ENCODE measurements around the gene SLC18A2. TPM values are rescaled to one million over a fixed set of nuclear protein-coding genes. Genes with fewer than 3 reads are reported as not detected.
"Not testable (repeated sequence)": the region's sequence is repeated elsewhere in the genome, so short reads cannot be mapped to it uniquely, and the experiment has no call there.

SLC18A2 gene
- total RNA-seq, 4 donors from 2014 or later, result 4.0 to 4.9 (median 4.4) TPM

DNA sequence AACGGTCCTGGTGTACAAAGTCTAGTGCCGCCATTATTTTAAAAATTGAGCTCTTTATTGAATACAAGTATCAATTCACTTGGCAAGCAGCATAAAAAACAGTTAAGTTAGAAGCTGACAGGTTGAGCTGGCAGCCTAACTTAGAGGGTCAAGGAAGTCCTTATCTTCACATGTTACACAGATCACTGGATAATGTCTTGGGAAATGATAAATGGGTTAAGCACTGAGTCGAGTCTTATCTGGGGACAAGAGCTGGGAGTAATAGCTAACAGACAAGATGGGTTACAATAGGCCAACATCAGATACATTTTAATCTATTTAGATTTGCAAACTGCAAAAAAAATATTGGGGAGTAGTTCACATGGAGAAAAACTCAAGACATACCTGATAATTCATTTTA lies 34.2 kb downstream of the SLC18A2 start:
- intact Hi-C loops (cut with DNase I; ENCODE audit: low total_unique reads), result no loop called here
- no peak for DNase-seq (ENCODE audit: low spot score in 2 of 2)
- H3K4me3 ChIP-seq (ENCODE audit: low read depth, poor library complexity, severe bottlenecking), result no peak overlapping the region
- TF ChIP-seq, protein P1, sequence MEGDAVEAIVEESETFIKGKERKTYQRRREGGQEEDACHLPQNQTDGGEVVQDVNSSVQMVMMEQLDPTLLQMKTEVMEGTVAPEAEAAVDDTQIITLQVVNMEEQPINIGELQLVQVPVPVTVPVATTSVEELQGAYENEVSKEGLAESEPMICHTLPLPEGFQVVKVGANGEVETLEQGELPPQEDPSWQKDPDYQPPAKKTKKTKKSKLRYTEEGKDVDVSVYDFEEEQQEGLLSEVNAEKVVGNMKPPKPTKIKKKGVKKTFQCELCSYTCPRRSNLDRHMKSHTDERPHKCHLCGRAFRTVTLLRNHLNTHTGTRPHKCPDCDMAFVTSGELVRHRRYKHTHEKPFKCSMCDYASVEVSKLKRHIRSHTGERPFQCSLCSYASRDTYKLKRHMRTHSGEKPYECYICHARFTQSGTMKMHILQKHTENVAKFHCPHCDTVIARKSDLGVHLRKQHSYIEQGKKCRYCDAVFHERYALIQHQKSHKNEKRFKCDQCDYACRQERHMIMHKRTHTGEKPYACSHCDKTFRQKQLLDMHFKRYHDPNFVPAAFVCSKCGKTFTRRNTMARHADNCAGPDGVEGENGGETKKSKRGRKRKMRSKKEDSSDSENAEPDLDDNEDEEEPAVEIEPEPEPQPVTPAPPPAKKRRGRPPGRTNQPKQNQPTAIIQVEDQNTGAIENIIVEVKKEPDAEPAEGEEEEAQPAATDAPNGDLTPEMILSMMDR (IDR thresholded peaks at IDR 0.05), result no peak
- TF ChIP-seq POLR2A (IDR thresholded peaks at IDR 0.05), result no peak
- 75 to 84% methylated on average over 3 of the region's 3 CpGs for WGBS, 2 donors

DNA sequence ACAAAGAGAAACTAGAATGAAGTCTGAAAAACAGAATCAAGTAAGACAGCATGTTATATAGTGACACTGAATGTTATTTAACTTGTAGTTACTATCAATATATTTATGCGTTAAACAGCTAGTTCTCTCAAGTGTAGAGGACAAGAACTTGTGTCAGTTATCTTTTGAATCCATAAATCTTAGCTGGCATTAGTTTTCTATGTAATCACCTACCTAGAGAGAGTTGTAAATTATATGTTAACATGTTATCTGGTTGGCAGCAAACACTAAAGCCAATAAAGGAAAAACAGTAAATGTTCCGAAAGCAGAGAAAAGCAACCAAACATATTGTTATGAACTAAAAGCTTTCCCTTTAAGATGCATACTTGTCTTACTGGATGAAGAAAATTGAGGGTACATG lies 36.8 kb downstream of the SLC18A2 start:
- intact Hi-C loops (cut with DNase I; ENCODE audit: low total_unique reads), result no loop called here
- TF ChIP-seq POLR2A (IDR thresholded peaks at IDR 0.05), result no peak
- TF ChIP-seq, protein P1 (IDR thresholded peaks at IDR 0.05), result no peak
- H3K4me3 ChIP-seq (ENCODE audit: low read depth, poor library complexity, severe bottlenecking), result no peak overlapping the region
- DNase-seq (ENCODE audit: low spot score in 2 of 2), result no peak
- WGBS, 2 donors, result 88 to 94% methylated on average over 2 of the region's 2 CpGs

DNA sequence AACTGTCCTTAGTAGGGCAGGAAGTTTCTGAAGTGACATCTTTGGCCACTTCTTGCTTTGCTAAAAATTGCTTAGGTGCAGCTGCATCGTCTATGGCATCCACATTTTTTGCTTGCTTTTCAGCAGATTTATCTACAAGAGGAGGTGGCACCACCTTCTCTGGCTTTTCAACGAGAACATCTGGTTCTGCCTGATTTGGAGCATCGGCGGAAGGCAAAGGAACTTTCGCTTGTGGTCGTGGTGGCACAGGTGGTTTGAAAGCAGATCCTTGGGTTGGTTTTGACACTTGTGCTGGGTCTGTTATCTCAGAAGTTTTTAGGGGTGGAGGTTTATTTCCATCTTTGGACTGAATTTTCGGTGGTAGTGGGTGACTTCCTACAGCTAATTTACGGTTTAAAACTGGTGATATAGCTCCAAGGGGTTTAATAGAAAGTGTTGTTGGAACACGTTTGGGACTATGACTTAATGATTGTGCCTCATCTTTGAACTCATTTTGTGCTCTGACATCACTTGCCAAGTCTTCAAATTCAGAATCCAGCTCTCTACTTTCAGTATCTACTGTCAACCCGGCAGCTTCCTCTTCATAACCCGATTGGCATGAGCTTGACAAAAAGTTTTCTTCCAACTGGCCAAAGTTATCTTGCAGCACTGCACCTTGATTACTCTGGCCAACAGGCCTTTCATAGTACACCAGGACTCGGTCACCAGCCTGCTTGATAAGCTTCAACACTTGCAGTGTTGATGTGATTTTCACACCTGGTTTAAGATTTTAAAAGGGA lies 44.0 kb downstream of the SLC18A2 start:
- H3K4me3 ChIP-seq (ENCODE audit: low read depth, poor library complexity, severe bottlenecking), result no peak overlapping the region
- intact Hi-C loops (cut with DNase I; ENCODE audit: low total_unique reads), result no loop called here
- 87 to 93% methylated on average over 12 of the region's 12 CpGs for WGBS, 2 donors
- DNase-seq (ENCODE audit: low spot score in 2 of 2), result no peak
- no peak for TF ChIP-seq POLR2A (IDR thresholded peaks at IDR 0.05)
- TF ChIP-seq, protein P1 (IDR thresholded peaks at IDR 0.05), result no peak

DNA sequence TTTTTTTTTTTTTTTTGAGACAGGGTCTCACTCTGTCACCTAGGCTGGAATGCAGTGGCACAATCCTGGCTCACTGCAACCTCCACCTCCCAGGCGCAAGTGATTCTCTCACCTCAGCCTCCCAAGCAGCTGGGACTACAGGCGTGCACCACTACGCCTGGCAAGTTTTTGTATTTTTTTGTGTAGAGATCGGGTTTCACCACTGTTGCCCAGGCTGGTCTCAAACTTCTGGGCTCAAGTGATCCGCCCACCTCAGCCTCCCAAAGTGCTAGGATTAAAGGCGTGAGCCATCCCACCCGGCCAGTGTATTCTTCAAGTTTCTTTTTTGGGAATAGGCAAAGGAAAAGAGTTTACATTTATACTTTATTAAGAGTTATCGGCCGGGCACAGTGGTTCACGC lies 50.0 kb downstream of the SLC18A2 start:
- 95 to 96% methylated on average over 10 of the region's 10 CpGs for WGBS, 2 donors
- intact Hi-C loops (cut with DNase I; ENCODE audit: low total_unique reads); DNase-seq (ENCODE audit: low spot score in 2 of 2); H3K4me3 ChIP-seq (ENCODE audit: low read depth, poor library complexity, severe bottlenecking): not testable (repeated sequence)

DNA sequence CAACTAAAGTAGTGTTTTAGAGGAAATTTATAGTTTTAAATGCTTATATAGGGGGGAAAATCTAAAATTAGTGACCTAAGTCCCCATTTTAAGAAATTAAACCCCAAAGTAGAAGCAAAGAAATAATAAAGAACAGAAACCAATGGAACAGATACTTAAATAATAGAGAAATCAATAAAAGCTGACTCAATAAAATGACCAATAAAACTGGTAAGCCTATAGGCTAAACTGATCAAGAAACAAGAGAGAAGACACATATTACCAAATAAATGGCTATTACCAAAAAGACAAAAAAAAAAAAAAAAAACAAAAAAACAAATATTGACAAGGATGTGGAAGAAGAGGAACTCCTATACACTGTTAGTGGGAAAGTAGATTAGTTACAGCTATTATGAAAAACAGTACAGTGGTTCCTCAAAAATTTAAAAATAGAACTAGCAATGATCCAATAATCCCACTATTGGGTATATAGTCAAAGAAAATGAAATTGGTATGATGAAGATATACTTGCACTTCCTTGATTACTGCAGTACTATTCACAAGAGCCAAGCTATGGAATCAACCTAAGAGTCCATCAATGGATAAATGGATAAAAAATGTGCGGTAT lies 53.2 kb downstream of the SLC18A2 start:
- no peak overlapping the region for H3K4me3 ChIP-seq (ENCODE audit: low read depth, poor library complexity, severe bottlenecking)
- 100% methylated on average over 1 of the region's 1 CpG for WGBS, 2 donors
- TF ChIP-seq POLR2A (IDR thresholded peaks at IDR 0.05), result no peak
- TF ChIP-seq, protein P1 (IDR thresholded peaks at IDR 0.05), result no peak
- DNase-seq (ENCODE audit: low spot score in 2 of 2), result no peak
- intact Hi-C loops (cut with DNase I; ENCODE audit: low total_unique reads), result no loop called here

DNA sequence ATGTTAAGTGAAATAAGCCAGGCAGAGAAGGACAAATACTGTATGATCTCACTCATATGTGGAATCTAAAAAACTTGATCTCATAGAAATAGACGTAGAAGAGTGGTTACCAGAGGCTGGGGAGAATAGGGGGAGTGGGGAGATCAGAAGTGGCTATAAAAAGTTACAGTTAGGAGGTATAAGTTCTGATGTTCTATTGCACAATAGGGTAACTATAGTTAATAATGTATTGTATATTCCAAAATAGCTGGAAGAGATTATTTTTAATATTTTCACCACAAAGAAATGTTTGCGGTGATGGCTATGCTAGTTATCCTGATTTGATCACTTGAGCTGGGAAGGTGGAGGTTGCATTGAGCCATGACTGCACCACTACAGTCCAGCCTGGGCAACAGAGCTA lies 53.8 kb downstream of the SLC18A2 start:
- intact Hi-C loops (cut with DNase I; ENCODE audit: low total_unique reads), result no loop called here
- 94 to 97% methylated on average over 2 of the region's 2 CpGs for WGBS, 2 donors
- TF ChIP-seq POLR2A (IDR thresholded peaks at IDR 0.05), result no peak
- TF ChIP-seq, protein P1 (IDR thresholded peaks at IDR 0.05), result no peak

More for the DNA sequence above, 53.8 kb downstream of the SLC18A2 start:
- no peak overlapping the region for H3K4me3 ChIP-seq (ENCODE audit: low read depth, poor library complexity, severe bottlenecking)
- DNase-seq (ENCODE audit: low spot score in 2 of 2), result no peak

Data from lower leg skin (tissue), 4 donors.